SK-N-MC (cell line): Measurements from ENCODE around the gene BARX1.

Source experiments
- FOXP2 ChIP-seq: optimal IDR thresholded peaks from 2 replicates; pipeline ENCODE3; 2011; ENCODE audit warnings: mild to moderate bottlenecking, moderate library complexity; ENCODE audit not compliant: insufficient read depth; ENCODE audit errors: extremely low read length, control extremely low read depth
- POLR2AphosphoS5 ChIP-seq: IDR thresholded peaks from 2 replicates; pipeline ENCODE4 v1.6.1; 2012; ENCODE audit warnings: mild to moderate bottlenecking, low read depth, low read length, borderline replicate concordance

DNA sequence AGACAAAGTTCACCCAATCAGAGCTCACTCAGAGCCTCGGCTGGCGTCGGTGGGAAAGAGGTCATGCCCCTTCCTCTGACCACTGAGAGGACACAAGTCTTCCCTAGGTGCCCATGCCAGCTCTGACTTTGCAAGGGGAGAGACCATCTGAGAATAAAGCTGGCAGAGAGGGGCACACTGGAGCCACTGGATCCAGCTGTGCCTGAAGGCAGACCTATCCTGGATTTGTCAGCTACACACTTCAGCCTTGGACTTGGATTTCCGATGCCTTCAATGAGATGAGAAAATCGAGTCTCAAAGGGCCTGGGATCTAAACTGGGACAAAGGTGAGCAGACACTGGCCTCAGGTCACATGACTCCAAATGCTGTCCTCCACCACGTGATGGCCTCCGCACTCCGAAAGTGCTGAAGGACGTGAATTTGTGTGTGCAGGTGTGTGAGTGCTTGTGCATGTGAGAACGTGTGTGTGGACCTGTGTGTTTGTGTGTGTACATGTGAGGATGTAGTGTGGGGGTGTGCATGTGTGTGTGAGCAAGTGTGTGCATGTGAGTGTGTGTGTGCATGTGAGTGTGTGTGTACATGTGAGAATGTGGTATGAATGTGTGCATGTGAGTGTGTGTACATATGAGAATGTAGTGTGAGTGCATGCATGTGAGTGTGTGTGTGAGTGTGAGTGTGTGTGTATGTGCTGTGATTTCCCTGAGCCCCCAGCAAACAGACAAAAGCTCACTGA is 37.9 kb downstream of the BARX1 start:
- TF ChIP-seq POLR2AphosphoS5 (no peak), FOXP2 (no peak)
